Activated CD8-positive, alpha-beta memory T cell treated with anti-CD3 and anti-CD28 coated beads, Interleukin-2, amount 50 U/mL, for 1 hour (primary cell): ENCODE results near the gene ADAD2.

Experiments used
- DNase-seq: peaks from one replicate; pipeline ENCODE4 v3.0.0-alpha.2; 2020; ENCODE audit errors: extremely low read depth

ADAD2 gene

DNA sequence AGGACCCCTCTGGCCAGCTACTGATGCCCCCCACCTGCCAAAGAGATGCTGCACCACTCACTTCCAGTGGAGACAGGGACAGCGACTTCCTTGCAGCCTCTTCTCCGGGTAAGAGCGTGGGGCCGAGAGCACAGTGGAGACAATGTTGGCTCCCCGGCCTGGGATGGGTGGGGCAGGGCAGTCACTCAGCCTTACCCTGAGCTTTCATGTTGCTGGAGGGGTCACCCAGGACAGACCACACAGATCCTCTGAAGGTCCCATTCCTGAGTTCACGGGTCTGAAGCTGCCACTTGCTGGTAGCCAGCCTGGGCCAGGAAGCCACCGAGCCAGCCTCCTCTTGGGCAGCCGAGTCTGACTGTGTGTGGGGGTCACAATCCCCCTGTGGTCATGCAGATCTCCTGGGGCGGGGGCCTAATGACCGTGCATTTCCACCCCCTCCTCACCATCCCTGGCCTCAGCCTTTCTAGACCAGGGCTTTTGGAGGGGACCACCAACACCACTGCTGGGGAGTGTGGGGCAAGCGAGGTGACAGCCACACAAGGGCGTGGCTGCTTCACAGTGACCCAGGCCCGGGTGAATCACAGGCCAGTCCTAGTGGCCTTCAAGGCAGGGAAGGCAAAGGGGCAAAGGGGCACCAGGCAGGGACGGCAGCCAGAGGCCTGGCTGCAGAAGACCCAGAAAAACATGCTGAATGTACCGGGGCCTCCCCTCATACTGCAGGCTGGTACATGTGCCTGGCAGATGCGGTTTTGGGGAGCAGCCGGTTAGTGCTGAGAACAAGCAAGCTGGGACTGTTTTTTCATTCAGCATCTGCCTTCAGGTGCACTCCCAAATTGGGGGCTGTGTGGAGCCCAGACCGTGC lies 14.5 kb upstream of the ADAD2 start:
- DNase-seq, result no peak

DNA sequence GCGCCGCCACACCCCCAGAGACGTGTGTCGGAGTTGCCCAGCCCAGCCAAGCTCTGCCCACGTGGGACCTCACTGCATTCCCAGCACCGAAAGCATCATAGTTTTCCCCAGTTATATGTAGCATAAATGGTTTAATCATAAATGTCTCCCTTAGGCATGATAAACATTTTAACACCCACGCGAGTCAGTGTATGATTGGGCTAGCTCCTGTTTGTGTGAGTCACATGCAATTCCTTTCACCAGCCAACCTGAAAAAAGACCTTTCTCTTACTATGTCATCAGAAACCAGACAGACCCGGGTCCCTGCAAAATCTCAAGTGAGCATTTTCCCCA lies 13.2 kb upstream of the ADAD2 start:
- no peak for DNase-seq

DNA sequence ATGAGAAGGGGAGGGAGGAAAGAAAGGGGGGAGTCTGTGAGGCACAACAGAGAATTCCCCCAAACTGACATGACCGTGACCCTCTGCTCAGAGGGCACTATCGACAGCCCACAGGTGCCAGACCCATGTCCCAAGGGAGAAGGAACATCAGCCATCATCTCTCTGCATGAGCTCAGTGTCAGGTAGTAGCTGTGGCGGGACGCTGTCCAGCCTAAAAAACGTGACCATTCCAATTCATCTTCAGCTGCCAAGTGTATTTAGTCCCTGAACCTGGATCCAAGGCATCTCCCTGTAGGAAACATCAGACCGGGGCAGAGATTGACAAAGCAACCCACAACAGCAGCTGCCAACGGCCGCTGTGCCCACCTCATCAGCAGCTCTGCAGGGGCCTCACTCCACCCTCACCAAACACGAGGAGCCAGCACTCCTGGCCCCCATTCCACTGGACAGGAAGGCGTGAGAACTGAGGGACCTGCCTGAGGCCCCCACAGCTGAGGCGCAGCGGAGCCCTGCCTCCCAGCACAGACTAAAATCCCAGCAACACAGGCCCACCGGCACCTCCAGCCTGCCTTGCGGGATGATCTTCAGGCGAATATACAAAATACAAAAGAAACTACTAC lies 12.7 kb upstream of the ADAD2 start:
- DNase-seq, result no peak

DNA sequence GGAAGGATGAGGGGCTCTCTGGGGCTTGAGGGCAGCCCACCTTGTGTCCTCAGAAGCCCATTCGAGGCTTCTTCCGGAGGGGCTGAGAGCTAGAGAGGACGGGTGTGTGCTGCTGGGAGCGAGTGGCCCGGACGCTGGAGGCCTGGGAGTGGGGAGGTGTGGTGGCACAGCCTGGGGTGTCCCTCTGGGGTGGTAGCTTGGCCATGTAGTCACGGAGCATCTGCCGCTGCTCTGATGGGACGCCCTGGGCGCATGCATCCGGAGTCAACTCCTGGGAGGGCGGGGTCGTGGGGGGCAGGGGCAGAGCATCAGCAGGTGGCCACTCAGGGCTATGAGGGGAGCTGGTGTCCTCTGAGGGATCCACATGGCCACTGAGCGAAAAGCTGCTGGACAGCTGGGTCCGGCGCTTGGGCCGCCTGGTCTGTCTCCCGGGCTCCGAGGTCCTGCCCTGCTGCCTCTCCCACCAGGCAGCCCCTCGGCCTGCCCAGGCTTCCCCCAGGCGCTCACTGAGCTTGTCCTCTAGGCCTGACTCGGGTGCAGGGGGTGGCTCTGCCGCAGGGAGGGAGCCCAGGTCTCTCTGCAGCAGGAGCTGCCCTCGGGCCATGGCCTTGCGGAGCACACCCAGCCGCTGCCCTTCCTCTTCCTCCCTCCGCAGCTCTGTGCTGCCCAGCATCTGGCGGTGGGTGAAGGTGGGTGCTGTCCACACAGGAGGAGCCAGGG lies 11.9 kb upstream of the ADAD2 start:
- no peak for DNase-seq

DNA sequence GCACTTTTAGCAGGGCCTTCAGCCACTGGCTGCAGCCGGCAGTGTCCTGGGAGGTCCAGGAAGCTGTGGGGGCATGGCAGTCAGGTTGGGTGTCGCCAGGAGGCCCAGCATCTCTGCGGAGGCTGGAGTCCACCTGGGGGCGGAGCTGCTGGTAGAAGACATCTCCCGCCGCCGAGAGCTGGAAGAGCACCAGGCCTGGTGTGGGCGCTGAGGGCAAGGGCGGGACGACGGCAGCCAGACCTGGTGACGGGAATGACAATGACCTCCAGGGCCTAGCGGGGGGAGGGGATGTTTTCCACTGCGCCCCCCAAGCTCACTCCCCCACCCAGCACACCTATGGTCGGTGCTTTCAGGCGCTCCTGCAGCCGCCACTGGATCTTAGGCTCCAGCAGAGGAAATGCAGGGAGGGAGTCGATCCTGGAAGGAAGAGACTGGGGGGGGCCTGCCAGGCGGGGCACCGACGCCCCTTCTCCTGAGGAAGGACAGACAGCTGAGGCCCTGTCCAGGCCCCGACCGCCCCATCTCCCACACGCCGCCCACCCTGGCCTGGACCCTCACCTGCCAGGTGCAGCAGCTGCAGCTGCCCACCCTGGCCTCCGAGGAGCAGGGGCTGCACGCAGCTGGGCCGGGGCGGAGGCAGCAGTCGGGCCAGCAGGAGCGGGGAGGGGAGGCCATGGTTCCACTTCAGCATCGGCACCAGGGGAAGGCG lies 11.2 kb upstream of the ADAD2 start:
- no peak for DNase-seq

DNA sequence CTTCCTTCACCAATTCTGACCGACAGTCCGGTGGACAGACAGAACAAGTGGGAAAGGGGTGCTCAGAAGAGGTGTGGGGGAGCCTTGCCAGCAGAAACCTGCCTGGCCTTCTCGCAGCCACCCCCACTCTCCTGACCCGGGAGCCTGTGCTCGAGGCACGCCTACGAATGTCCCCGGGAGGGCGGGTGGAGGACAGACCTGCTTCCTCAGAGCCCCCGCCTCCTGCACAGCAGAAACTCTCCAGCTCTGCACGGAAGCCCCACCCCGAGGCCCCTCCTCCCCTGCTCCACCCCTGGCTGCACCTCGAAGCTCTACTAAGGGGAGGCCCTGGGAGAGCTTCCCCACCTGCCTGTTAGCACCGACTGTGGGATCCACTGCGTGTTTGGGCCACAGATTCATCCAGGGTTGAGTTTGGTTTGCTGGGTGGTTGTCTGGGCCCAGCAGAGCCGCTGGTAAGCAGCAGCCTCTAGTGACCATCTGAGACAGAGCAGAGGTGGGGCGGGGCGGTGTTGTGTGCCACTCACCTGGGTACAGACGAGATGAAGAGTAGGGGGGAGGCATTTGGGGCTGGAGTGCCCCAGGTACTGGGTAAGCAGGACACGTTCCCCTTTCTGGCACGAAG lies 10.3 kb upstream of the ADAD2 start:
- DNase-seq, result no peak

DNA sequence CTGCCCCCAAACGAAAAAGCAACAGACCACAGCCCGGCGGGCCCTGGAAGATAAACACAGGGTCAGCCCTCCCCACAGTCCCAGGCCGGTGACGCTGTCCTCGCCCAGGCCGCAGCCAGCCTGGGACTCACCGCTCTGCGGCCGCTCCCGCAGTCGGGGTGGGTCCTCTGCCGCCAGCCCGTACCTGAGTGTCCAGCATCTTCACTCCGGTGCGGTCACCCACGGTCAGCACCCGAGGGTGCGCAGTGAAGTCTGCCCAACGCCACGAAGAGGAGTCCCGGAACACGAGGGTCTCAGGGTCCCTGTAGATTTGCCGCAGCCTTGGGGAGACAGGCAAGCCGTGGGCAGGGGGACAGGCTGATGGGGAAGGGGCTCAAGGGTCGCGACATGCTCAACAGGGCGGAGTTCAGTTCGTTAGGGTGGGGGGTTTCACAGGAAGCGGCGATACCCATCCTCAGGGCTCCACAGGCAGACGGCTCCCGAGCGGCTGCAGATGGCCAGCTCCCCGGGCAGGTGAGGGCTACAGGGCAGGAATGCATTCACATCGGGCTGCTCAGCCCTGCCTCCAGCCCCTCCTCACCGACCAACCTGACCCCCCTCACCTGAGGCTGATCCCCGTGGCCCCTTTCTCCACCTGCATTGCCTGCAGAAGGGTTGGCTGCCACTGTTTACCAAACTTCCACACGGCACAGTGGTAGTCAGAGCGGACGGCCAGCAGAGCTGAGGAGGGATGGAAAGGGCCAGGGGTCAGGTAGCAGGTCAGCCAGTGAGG lies 9.6 kb upstream of the ADAD2 start:
- no peak for DNase-seq

DNA sequence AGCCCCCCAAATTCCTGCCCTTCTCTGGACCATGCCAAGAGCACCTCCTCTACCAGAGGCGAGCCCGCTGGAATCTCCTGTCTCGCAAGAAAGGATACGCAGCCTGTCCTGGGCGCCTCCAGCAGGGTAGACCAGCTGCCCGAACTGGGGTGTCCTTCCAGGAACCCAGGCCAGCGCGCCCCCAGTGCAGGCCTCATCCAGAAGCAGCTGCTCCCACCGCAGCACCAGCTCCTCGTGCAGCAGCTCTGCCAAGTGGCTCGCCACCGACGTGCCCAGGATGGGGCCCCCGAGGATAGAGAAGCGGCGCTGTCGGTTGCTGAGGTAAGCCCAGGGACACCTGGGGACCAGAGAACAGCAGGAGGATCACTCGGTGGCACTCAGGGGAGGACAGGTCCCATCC lies 8.9 kb upstream of the ADAD2 start:
- DNase-seq, result no peak

DNA sequence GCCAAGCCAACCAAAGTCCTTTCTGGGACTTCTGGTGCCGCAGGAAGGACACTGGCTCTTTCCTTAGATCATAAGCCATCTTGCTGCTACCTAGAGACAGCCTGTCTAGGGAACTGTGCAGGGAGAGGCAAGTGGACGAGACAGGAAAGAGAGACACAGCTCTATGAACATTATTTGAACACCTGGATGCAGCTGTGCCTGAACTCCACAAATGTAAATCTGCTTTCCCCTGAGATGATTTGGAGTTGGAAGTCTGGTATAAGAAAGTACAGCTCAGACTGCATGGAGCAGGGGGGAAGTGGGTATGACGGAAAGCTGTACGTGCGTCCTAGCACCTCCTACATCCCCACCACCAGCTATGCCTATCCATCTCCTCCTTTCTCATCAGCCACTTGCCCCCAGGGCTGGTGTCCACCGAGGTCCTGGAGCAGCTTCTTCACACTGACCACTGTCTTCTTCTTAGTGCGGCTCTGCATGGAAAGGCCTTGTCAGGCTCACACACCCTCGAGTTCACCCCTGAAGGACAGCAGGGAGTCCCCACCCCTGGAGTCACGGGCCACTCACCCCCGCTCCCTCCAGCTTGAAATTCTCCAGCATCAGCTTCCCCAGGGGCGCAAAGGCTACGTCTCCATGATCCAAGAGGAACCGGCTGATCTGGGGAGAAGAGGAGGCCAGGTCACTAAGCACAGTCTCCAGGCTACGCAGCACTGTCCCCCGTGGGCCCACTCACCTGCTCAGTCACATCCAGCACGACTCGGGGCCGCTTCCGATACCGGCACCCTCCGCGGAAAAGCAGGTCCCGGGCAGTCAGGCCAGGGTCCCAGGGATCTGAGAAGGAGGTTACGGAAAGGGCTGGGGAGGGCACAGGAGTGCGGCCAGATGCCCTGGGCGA lies 8.0 kb upstream of the ADAD2 start:
- no peak for DNase-seq

DNA sequence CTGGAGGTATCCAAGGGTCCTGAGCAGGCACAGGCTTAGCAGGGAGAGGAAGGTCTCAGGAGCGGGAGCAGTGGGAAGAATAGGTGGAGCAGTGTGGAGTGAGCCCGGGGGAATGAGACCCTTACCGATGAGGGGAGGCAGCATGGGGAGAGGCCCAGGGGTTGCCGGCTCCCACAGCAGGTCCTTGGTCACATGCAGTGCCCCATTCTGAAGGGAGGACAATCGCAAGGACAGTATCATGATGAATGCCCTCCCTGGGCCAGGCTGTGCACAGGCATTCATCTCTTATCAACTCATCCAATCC lies 7.4 kb upstream of the ADAD2 start:
- no peak for DNase-seq

DNA sequence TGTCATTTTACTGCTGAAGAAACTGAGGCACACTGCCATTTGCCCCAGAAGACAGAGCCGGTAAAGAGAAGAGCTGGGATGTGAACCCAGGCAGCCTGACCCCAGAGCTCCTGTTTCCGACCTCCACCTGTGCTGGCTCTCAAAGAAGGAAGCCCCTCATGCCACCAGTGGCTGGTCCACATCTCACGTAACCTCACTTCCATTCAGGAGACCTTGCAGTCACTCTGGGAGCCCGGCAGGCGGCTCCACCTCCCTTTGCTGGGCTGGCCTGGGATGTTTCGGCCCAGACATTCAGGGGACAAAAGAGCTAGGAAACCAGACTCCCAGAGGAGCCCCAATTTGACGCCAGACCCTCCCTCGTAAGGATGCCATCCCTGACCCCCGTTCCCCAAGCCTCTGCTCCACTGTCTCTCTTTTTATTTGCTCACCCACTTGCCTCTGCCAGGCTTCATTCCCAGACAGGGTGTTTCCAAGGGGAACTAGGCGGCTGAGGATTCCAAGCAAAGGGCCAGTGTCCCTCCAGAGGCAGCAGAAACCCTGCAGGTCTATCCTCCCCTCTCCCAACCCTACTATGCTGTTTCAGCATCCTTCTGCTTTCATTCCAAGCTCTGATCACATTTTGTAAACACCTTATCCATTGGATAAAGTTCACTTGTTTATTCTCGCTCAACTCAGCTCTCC lies 6.9 kb upstream of the ADAD2 start:
- DNase-seq, result no peak

DNA sequence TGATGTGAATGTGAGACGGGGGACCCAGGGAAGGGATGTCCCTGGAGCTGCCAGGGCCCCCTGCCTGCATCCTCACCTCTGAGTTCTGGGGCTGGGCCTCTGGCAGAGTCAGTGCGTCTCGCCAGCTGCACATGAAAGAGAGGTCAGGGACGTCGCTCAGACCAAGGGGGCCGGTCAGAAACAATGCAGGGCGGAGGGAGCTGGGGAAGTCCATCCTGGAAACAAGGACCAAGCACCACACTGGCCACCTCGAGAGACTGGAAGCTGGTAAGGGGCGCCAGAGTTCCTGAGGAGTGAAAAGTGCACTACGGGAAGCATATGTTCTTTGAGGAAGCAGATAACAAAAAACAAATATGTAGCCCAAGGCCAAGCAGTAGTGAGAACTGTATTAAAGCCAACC lies 6.2 kb upstream of the ADAD2 start:
- DNase-seq, result no peak

DNA sequence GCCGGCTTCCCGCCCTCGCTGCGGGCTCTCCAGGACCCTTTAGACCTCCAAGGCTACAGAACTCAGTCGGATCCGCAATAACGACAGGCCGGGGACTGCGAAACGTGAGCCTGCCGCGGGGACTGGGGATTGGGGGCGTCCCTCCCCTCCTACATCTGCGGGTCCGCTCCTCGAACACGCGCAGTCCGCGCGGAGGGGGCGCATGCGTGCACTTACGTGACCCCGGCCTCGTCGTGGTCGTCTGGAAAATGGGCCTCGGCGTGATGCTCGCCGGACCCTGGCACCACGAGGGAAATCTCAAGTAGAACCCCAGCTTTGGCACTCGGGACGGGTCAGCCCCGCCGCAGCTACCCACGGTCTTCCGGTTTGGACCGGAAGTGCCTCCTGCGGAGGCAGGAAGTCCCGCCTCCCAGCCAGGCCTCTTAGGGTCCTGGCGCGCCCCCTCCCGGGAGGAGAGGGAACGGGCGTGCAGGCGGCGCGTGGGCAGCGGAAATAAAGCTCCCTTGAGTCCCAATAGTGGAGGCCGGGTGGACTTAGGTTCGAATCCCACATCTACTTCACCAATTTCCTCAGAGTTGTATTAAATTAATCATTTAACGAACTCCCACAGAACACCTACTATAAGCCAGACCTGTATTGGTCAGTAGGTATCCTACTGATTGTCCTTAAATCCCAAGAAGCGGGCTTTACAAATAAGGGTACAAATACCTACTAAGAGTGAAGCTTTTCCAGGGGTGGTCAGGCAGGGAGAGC lies 4.1 kb upstream of the ADAD2 start, which contains the start of gene TAF1C:
Gene TAF1C, minus strand, starts transcription at position 373 of the 753 bp plus-strand sequence. CDS start 2,069 bp downstream, outside the sequence.
- DNase-seq, result peak; percentile 39

DNA sequence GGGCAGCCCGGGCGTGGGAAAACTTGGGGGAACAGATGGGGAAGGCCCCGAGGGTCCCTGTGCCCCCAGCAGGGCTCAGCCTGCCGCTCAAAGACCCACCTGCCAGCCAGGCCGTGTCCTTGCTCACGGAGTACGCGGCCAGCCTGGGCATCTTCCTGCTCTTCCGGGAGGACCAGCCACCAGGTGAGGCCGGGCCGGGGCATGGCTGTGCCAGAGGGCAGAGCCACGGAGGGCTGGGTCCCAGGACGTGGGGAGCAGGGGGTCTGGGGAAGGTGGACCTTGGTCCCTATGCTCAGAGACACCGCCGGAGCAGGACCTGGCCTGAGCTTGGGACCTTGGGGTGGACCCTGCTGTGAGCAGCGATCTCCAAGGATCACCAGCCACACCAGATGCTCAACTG lies 509 bp downstream of the ADAD2 start:
- no peak for DNase-seq

DNA sequence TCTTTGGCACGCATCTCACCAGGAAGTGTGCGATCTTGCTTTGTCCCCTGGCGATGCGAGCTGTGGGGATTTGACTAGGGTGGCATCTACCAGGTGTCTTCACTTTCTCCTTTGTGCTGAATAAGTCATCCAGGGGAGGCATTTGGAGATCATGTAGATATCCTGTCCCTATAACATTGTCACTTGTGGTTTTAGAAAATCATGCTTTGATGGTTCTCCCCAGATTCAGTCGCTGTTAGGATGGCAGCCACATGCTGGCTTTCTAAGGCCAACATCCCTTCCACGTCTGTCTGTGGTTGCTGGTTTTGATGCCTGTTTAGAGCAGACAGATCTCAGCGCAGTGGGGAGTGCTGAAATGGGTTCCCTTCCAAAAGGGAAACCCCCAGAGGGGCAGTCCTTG lies 2.5 kb downstream of the ADAD2 start:
- no peak for DNase-seq

DNA sequence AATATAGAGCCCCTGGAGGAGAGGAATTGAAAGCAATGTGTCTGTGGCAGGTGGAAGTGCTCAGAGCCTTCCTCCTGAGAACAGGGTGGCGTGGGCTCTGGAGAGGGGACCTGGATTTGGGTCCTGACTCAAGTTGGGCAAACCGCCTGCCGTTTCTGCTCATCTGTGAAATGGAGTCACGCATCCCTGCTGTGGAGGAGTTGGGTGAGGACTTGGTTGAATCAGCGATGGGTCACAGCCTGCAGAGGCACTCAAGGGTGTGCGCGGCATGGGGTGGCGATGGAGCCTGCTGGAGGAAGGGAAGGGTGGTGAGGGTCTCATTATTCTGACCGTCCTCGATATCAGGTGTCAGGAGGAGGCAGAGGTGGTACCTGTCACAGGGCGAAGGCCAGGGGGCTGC lies 3.1 kb downstream of the ADAD2 start:
- DNase-seq, result no peak

DNA sequence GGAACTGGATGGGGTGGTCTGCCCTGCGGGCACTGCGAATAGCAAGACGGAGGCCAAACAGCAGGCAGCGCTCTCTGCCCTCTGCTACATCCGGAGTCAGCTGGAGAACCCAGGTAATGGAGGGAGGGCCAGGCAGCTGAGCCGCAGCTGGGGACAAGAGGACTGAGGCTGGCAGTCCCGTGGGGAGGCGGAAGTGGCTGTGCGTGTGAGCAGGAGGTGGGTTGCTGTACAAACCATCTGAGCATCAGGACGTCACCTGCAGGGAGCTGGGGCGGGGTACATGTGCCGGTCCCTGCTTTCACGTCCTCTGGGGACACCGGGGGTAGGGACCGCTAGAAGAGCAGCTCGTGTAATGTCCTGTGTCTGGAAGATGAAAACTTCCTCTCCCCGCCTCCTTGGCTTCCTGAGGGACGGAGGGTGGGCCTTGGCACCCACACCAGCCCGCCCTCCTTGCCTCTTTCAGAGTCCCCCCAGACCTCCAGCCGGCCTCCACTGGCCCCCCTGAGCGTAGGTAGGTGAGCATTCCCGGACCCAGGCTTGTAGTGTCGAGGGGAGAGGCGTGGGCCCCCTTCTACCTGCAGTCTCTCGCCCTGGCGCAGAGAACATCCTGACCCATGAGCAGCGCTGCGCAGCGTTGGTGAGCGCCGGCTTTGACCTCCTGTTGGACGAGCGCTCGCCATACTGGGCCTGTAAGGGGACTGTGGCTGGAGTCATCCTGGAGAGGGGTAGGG lies 3.7 kb downstream of the ADAD2 start:
- DNase-seq, result no peak
